ENCODE results near the gene ACVRL1.

Gene ACVRL1

GRCh38 chr12:51971679-51972421, 64.5 kb downstream of the ACVRL1 start:
- DNase-seq, result no peak

GRCh38 chr12:51972422-51972812, 65.1 kb downstream of the ACVRL1 start:
- no peak for DNase-seq

GRCh38 chr12:51972849-51973273, 65.6 kb downstream of the ACVRL1 start:
- DNase-seq, result peak; percentile 32 to 34
